HepG2 (cell line): Measurements from ENCODE around the gene MYL3.

Source experiments
- EZH2 ChIP-seq: conservative IDR thresholded peaks from 2 replicates; pipeline ENCODE4 v1.6.1; 2012; ENCODE audit warnings: mild to moderate bottlenecking, low read depth, low read length, moderate library complexity
- JUND ChIP-seq: sonication (generic); formaldehyde crosslinking; IDR thresholded peaks from 2 replicates; pipeline ENCODE4 v1.8.0; 2022; ENCODE audit warnings: mild to moderate bottlenecking, missing genetic modification reagents
- MAFK ChIP-seq, 2 experiments: IDR thresholded peaks in 1 of 2; conservative IDR thresholded peaks in 1 of 2; 2 replicates each; pipeline ENCODE4 v1.6.1; 2011; ENCODE audit warnings: improper control_type of control experiment in 2 of 2, low read length in 2 of 2
- ZNF431 ChIP-seq: sonication (generic); formaldehyde crosslinking; IDR thresholded peaks from 2 replicates; pipeline ENCODE4 v1.9.0; 2022; ENCODE audit warnings: missing genetic modification reagents, low read depth, mild to moderate bottlenecking, borderline replicate concordance
- TF ChIP-seq, protein P1 (sequence below): sonication (generic); formaldehyde crosslinking; IDR thresholded peaks from 2 replicates; pipeline ENCODE4 v1.5.0; 2020; ENCODE audit warnings: mild to moderate bottlenecking, missing genetic modification reagents, moderate library complexity

DNA sequence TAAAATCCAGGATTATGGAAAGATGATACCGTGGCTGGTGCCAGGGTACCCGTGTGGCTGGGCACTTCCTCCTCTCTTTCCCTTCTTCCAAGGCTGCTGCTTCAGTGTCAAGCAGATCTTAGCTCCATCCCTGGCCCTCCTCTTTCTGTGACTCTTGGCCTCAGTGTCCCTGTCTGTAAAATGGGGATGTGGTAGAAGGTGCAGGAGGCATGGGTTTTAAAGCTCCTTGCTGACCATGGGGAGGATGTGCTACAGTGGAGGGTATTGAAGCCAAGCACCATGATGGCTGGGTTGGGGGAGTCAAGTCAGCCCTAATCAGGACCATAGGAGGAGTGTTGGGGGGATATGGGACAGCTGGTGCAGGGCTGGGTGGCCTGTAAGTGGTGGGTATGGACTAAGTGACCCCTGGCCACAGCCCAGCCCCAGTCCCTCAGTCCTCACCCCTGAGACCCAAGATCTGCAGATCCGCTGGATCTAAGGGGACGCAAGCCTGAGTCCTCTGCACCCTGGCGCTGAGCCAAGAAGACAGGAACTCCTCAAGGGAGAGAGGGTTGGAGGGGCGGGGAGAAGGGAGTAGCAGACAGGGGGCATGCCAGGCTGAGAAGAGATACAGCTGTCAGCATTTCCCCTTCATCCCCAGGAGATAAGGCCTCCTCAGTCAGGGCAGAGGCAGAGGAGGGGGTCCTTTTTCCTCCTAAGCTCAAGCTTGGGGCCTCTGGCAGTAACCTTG lies 26.3 kb upstream of the MYL3 start:
- TF ChIP-seq JUND (no peak), ZNF431 (CRISPR knock-in tag) (no peak), EZH2 (no peak), MAFK (conservative IDR thresholded peaks at IDR 0.05 in 1 of 2, IDR thresholded peaks at IDR 0.05 in 1 of 2; ENCODE audit: low read length in 2 of 2) (no peak)
- TF ChIP-seq, protein P1, sequence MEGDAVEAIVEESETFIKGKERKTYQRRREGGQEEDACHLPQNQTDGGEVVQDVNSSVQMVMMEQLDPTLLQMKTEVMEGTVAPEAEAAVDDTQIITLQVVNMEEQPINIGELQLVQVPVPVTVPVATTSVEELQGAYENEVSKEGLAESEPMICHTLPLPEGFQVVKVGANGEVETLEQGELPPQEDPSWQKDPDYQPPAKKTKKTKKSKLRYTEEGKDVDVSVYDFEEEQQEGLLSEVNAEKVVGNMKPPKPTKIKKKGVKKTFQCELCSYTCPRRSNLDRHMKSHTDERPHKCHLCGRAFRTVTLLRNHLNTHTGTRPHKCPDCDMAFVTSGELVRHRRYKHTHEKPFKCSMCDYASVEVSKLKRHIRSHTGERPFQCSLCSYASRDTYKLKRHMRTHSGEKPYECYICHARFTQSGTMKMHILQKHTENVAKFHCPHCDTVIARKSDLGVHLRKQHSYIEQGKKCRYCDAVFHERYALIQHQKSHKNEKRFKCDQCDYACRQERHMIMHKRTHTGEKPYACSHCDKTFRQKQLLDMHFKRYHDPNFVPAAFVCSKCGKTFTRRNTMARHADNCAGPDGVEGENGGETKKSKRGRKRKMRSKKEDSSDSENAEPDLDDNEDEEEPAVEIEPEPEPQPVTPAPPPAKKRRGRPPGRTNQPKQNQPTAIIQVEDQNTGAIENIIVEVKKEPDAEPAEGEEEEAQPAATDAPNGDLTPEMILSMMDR: no peak
